NCI-H1436 (cell line): Measurements from ENCODE around the gene GRK6.

Experiments
- DNase-seq: peaks from one replicate; lab custom pipeline; 2025; lab: John Stamatoyannopoulos, UW

The GRK6 gene

GRCh38 chr5:177425801-177426565 lies 493 bp upstream of the GRK6 start:
- DNase-seq = peak; percentile 98

- DNase-seq = no peak
Observed at GRCh38 chr5:177427211-177427822, 841 bp downstream of the GRK6 start.

- no peak for DNase-seq
Observed at GRCh38 chr5:177427919-177428573, 1.6 kb downstream of the GRK6 start.

GRCh38 chr5:177428574-177429217 lies 2.2 kb downstream of the GRK6 start:
- no peak for DNase-seq

- no peak for DNase-seq
Observed at GRCh38 chr5:177429248-177430040, 3.0 kb downstream of the GRK6 start.

GRCh38 chr5:177430140-177430951 lies 3.9 kb downstream of the GRK6 start:
- no peak for DNase-seq

GRCh38 chr5:177430972-177431316 lies 4.5 kb downstream of the GRK6 start:
- no peak for DNase-seq

GRCh38 chr5:177431317-177432142 lies 5.1 kb downstream of the GRK6 start:
- DNase-seq = no peak

- no peak for DNase-seq
Observed at GRCh38 chr5:177432143-177432838, 5.8 kb downstream of the GRK6 start.

- DNase-seq = no peak
Observed at GRCh38 chr5:177432839-177433657, 6.6 kb downstream of the GRK6 start.

- DNase-seq = no peak
Observed at GRCh38 chr5:177433658-177434217, 7.3 kb downstream of the GRK6 start.

GRCh38 chr5:177434437-177434836 lies 8.0 kb downstream of the GRK6 start:
- no peak for DNase-seq

GRCh38 chr5:177434942-177435738 lies 8.7 kb downstream of the GRK6 start:
- no peak for DNase-seq

- no peak for DNase-seq
Observed at GRCh38 chr5:177435847-177436536, 9.5 kb downstream of the GRK6 start.

GRCh38 chr5:177437623-177438022 lies 11.1 kb downstream of the GRK6 start:
- no peak for DNase-seq

- DNase-seq = no peak
Observed at GRCh38 chr5:177438468-177438867, 12.0 kb downstream of the GRK6 start.

GRCh38 chr5:177439518-177440053 lies 13.1 kb downstream of the GRK6 start:
- DNase-seq = no peak
